HepG2 (cell line): ENCODE results near the gene AGT. TPM values are rescaled to one million over a fixed set of nuclear protein-coding genes. Genes with fewer than 3 reads are reported as not detected.
"Not testable (repeated sequence)": the region's sequence is repeated elsewhere in the genome, so short reads cannot be mapped to it uniquely, and the experiment has no call there.

ENCODE experiments used
- ATAC-seq: fragments of 200-7000 bp; cut with Tn5 transposase; 3 replicates; pipeline ENCODE4 v1.9.1; 2020; ENCODE audit warnings: mild to moderate bottlenecking, moderate library complexity
- BruUV-seq: library from RNA; stranded (reverse); fragments of 400-500 nt; replicated peaks from 2 replicates; lab custom pipeline; 2021; lab: Mats Ljungman, UMichigan
- CTCF ChIA-PET: fragments of 300-600 bp; formaldehyde crosslinking; extraction: SDS; loops from one replicate; lab custom pipeline; 2021; ENCODE audit warnings: low total read pairs, inconsistent platforms, low intra/inter-chr PET ratio; lab: Yijun Ruan, JAX
- POLR2A ChIA-PET: fragments of 350-600 bp; sonication (Branson Sonifier 250); formaldehyde crosslinking; loops from one replicate; lab custom pipeline; 2020; ENCODE audit warnings: antibody characterized with exemption, inconsistent platforms; lab: Yijun Ruan, JAX
- DNase-seq: peaks from one replicate; pipeline ENCODE4 v3.0.0-alpha.2; 2015; ENCODE audit warnings: low spot score
- FAIRE-seq: peaks from 3 replicates; lab custom pipeline; 2011; peaks lifted over from hg19 to GRCh38; lab: Jason Lieb, UNC
- H2AFZ ChIP-seq: one replicate; pipeline ENCODE4 v1.6.1; 2011; ENCODE audit warnings: low read length, inconsistent platforms
- H3K27ac ChIP-seq: fragments of 300-600 bp; 3 replicates; pipeline ENCODE4 v1.8.0; 2011; ENCODE audit warnings: mixed run types, mild to moderate bottlenecking, mixed read lengths, low read length, inconsistent platforms; ENCODE audit not compliant: insufficient read depth; ENCODE audit errors: extremely low read length
- H3K27me3 ChIP-seq, 2 experiments: fragments of 200-600 bp in 1 of 2; 2 replicates in 1 of 2; 3 replicates in 1 of 2; pipeline versions ENCODE4 v1.6.0 to v1.8.0; 2011; ENCODE audit warnings: low read length in 2 of 2, mild to moderate bottlenecking in 2 of 2, moderate library complexity in 2 of 2, inconsistent platforms in 1 of 2; ENCODE audit not compliant: insufficient read depth in 2 of 2, control insufficient read depth in 1 of 2
- H3K36me3 ChIP-seq, 2 experiments: fragments of 200-600 bp in 1 of 2; replicated peaks in 1 of 2; 2 replicates in 1 of 2; 3 replicates in 1 of 2; pipeline versions ENCODE4 v1.5.1 to v1.8.0; 2011; ENCODE audit warnings: low read length in 2 of 2, inconsistent platforms in 1 of 2; ENCODE audit not compliant: insufficient read depth in 2 of 2, control insufficient read depth in 1 of 2
- H3K4me1 ChIP-seq: 2 replicates; pipeline ENCODE4 v1.5.1; 2012; ENCODE audit warnings: low read length, inconsistent platforms; ENCODE audit not compliant: insufficient read depth
- H3K4me2 ChIP-seq: 2 replicates; pipeline ENCODE4 v1.6.0; 2011; ENCODE audit warnings: low read depth, low read length, inconsistent platforms
- H3K4me3 ChIP-seq, 3 experiments: fragments of 200-600 bp in 1 of 3; sonication (generic), shearing (Covaris generic) in 1 of 3; replicated peaks in 1 of 3; 2 replicates each; pipeline ENCODE4 v1.5.1; 2011 to 2016; ENCODE audit warnings: low read length in 3 of 3, inconsistent platforms in 2 of 3, low read depth in 2 of 3, mild to moderate bottlenecking in 2 of 3, control low read depth in 1 of 3, mixed read lengths in 1 of 3; ENCODE audit not compliant: insufficient read depth in 1 of 3
- H3K79me2 ChIP-seq: one replicate; pipeline ENCODE4 v1.6.1; 2011; ENCODE audit warnings: low read length, inconsistent platforms; ENCODE audit not compliant: insufficient read depth
- H3K9ac ChIP-seq: 2 replicates; pipeline ENCODE4 v1.6.0; 2011; ENCODE audit warnings: mild to moderate bottlenecking, low read depth, low read length, inconsistent platforms; ENCODE audit not compliant: insufficient read depth
- H3K9me3 ChIP-seq: 2 replicates; pipeline ENCODE4 v1.5.1; 2012; ENCODE audit warnings: mild to moderate bottlenecking, low read length
- H4K20me1 ChIP-seq: 2 replicates; pipeline ENCODE4 v1.6.0; 2011; ENCODE audit warnings: inconsistent platforms, mild to moderate bottlenecking, low read length, moderate library complexity; ENCODE audit not compliant: insufficient read depth
- ARNTL ChIP-seq: sonication (generic); formaldehyde crosslinking; IDR thresholded peaks from 2 replicates; pipeline ENCODE4 v1.4.0; 2020; ENCODE audit warnings: mild to moderate bottlenecking, missing genetic modification reagents
- ATF2 ChIP-seq: sonication (generic); formaldehyde crosslinking; IDR thresholded peaks from 2 replicates; pipeline ENCODE4 v1.4.0; 2020; ENCODE audit warnings: missing genetic modification reagents
- BCL6 ChIP-seq: IDR thresholded peaks from 2 replicates; pipeline ENCODE4 v1.6.1; 2016; ENCODE audit warnings: missing genetic modification reagents, missing compliant biosample characterization
- CREB1 ChIP-seq, 2 experiments: fragments of 450-650 bp in 1 of 2; IDR thresholded peaks; 2 replicates each; pipeline ENCODE4 v1.6.1; 2016 to 2017; ENCODE audit warnings: control low read depth in 1 of 2, mild to moderate bottlenecking in 1 of 2, missing compliant biosample characterization in 1 of 2, missing genetic modification characterization in 1 of 2
- EP300 ChIP-seq, 3 experiments: sonication (generic) in 1 of 3; formaldehyde crosslinking in 1 of 3; IDR thresholded peaks; 2 replicates each; pipeline versions ENCODE4 v1.5.1 to v1.6.1; 2011 to 2020; ENCODE audit warnings: low read depth in 2 of 3, low read length in 2 of 3, borderline replicate concordance in 1 of 3, improper control_type of control experiment in 1 of 3, mild to moderate bottlenecking in 1 of 3, missing genetic modification reagents in 1 of 3, moderate library complexity in 1 of 3
- FOXA1 ChIP-seq, 2 experiments: fragments of 450-650 bp in 1 of 2; sonication (generic) in 1 of 2; formaldehyde crosslinking in 1 of 2; IDR thresholded peaks; 2 replicates each; pipeline versions ENCODE4 v1.4.0 to v1.6.1; 2016 to 2020; ENCODE audit warnings: missing genetic modification reagents in 1 of 2
- FOXA3 ChIP-seq: IDR thresholded peaks from 2 replicates; pipeline ENCODE4 v1.6.1; 2016; ENCODE audit warnings: missing genetic modification reagents, missing compliant biosample characterization
- FOXJ3 ChIP-seq: sonication (generic); formaldehyde crosslinking; IDR thresholded peaks from 2 replicates; pipeline ENCODE4 v1.4.0; 2020; ENCODE audit warnings: missing genetic modification reagents, mild to moderate bottlenecking, borderline replicate concordance
- FOXK1 ChIP-seq: sonication (generic); formaldehyde crosslinking; IDR thresholded peaks from 2 replicates; pipeline ENCODE4 v1.4.0; 2020; ENCODE audit warnings: low read depth, missing genetic modification reagents, borderline replicate concordance
- FOXP4 ChIP-seq: sonication (generic); formaldehyde crosslinking; IDR thresholded peaks from 2 replicates; pipeline ENCODE4 v1.4.0; 2020; ENCODE audit warnings: missing genetic modification reagents
- HDAC1 ChIP-seq: sonication (generic); formaldehyde crosslinking; IDR thresholded peaks from 2 replicates; pipeline ENCODE4 v1.5.1; 2020; ENCODE audit warnings: mild to moderate bottlenecking, missing genetic modification reagents
- KLF16 ChIP-seq, 2 experiments: sonication (generic) in 1 of 2; formaldehyde crosslinking in 1 of 2; IDR thresholded peaks; 2 replicates each; pipeline versions ENCODE4 v1.6.1 to v1.8.0; 2016 to 2023; ENCODE audit warnings: missing genetic modification reagents in 2 of 2, missing compliant biosample characterization in 1 of 2
- ONECUT2 ChIP-seq: sonication (generic); formaldehyde crosslinking; IDR thresholded peaks from 2 replicates; pipeline ENCODE4 v1.4.0; 2020; ENCODE audit warnings: missing genetic modification reagents
- PITX1 ChIP-seq: sonication (generic); formaldehyde crosslinking; IDR thresholded peaks from 2 replicates; pipeline ENCODE4 v1.5.1; 2020; ENCODE audit warnings: mild to moderate bottlenecking, missing genetic modification reagents
- SOX13 ChIP-seq, 3 experiments: fragments of 450-650 bp in 1 of 3; sonication (generic) in 1 of 3; formaldehyde crosslinking in 1 of 3; IDR thresholded peaks in 2 of 3; conservative IDR thresholded peaks in 1 of 3; 2 replicates each; pipeline versions ENCODE4 v1.5.0 to v1.6.1; 2016 to 2020; ENCODE audit warnings: antibody characterized with exemption in 1 of 3, mild to moderate bottlenecking in 1 of 3, missing compliant biosample characterization in 1 of 3, missing genetic modification reagents in 1 of 3, moderate library complexity in 1 of 3
- SOX6 ChIP-seq, 2 experiments: fragments of 450-650 bp in 1 of 2; sonication (generic) in 1 of 2; formaldehyde crosslinking in 1 of 2; IDR thresholded peaks; 2 replicates each; pipeline versions ENCODE4 v1.4.0 to v1.6.1; 2017 to 2020; ENCODE audit warnings: antibody characterized with exemption in 1 of 2, mild to moderate bottlenecking in 1 of 2, missing genetic modification reagents in 1 of 2
- TCF7 ChIP-seq: sonication (generic); IDR thresholded peaks from 2 replicates; pipeline ENCODE4 v1.6.1; 2016; ENCODE audit warnings: antibody characterized with exemption, low read depth
- THAP11 ChIP-seq: IDR thresholded peaks from 2 replicates; pipeline ENCODE4 v1.6.1; 2016; ENCODE audit warnings: missing biosample characterization, missing genetic modification reagents
- WGBS: methylation state at CpG from one replicate; pipeline ENCODE4 v1.1.6; 2017; ENCODE audit warnings: low lambda C conversion rate; 5-methylcytosine and 5-hydroxymethylcytosine counted together
- in situ Hi-C: cut with HindIII; loops from 2 replicates; pipeline ENCODE4 v1.10.0; 2017; ENCODE audit warnings: low pct_unique_long_range_greater_than_20kb; ENCODE audit not compliant: extremely low pct_ligation_motif_present
- intact Hi-C: fragments of 100-400 bp; cut with micrococcal nuclease; formaldehyde crosslinking; loops from one replicate; pipeline ENCODE4 v1.10.0; 2022; ENCODE audit not compliant: unreplicated experiment
- polyA plus RNA-seq, 8 experiments: library from polyadenylated mRNA; depleted of rRNA in 3 of 8; stranded (reverse) in 7 of 8; unstranded in 1 of 8; fragments of >200 nt; fragmentation: Illumina TruSeq in 4 of 8; extraction: Trizol in 4 of 8; gene quantifications; 2 replicates each; pipeline versions ENCODE4 v1.2.1 to v1.2.3, GENCODE V29; 2011 to 2016; ENCODE audit warnings: low read depth in 4 of 8, missing spikeins in 1 of 8, mixed read lengths in 1 of 8; ENCODE audit not compliant: insufficient read depth in 1 of 8
- total RNA-seq, 5 experiments: library from RNA; depleted of rRNA; stranded (reverse); fragments of >200 nt; fragmentation: Illumina TruSeq; extraction: Trizol; gene quantifications; 2 replicates each; pipeline ENCODE4 v1.2.3, GENCODE V29; 2016; ENCODE audit warnings: low read depth in 1 of 5

AGT gene
- total and polyA plus RNA-seq, 2 of the 13 experiments (the other 11 are each of a cell fraction or from before 2014, with no cell fraction given): 892 to 2,071 TPM

GRCh38 chr1:230656719-230657118 lies 57.2 kb downstream of the AGT start:
- H4K20me1 ChIP-seq; in situ Hi-C loops; FAIRE-seq; H3K9me3 ChIP-seq; H3K9ac ChIP-seq; H2AFZ ChIP-seq; BruUV-seq; H3K4me3 ChIP-seq; ATAC-seq; CTCF ChIA-PET; DNase-seq; H3K27me3 ChIP-seq; intact Hi-C loops; TF ChIP-seq FOXA1 (IDR thresholded peaks at IDR 0.05); SOX6 (IDR thresholded peaks at IDR 0.05); CREB1 (IDR thresholded peaks at IDR 0.05); SOX13 (IDR thresholded peaks at IDR 0.05); EP300 (CRISPR knock-in tag; IDR thresholded peaks at IDR 0.05; ENCODE audit: borderline replicate concordance): not testable (repeated sequence)
- WGBS: 0% methylated on average over 1 of the region's 1 CpG
- Histone ChIP-seq H3K79me2 (peaks cover 49% of the 10 kb centered on the region), H3K4me1 (peaks cover 41% of the 10 kb centered on the region), H3K4me2 (peak overlapping the region; percentile 32; the same call in 1 of the 2 replicates), H3K36me3 (peaks cover 1 to 15% of the 10 kb centered on the region in 2 experiments; a peak in 3 of 5 replicates), H3K27ac (peak overlapping the region; percentile 15)
- POLR2A ChIA-PET: interaction anchor here (1.4 to 3.0 kb wide), 3 partner anchors 14 to 52 kb away, joined by 4 to 17 read pairs (median 14); partner anchors contain the start of gene COG2
- peak; percentile 70 for TF ChIP-seq BCL6 (CRISPR knock-in tag)
- TF ChIP-seq KLF16 (CRISPR knock-in tag; IDR thresholded peaks at IDR 0.05): peak in 1 of 2 experiments; percentile 32; a peak in 1 of 4 replicates
- TF ChIP-seq FOXA1 (CRISPR knock-in tag; IDR thresholded peaks at IDR 0.05): peak; percentile 20; the same call in 1 of the 2 replicates
- TF ChIP-seq TCF7: peak; percentile 66; the same call in 1 of the 2 replicates
- TF ChIP-seq FOXJ3 (CRISPR knock-in tag): peak; percentile 80; the same call in 1 of the 2 replicates
- peak; percentile 86 for TF ChIP-seq SOX6 (CRISPR knock-in tag; IDR thresholded peaks at IDR 0.05)
- TF ChIP-seq ARNTL: peak; percentile 59; the same call in 1 of the 2 replicates
- peak; percentile 47; the same call in 1 of the 2 replicates for TF ChIP-seq PITX1 (CRISPR knock-in tag)
- peak; percentile 43; the same call in 1 of the 2 replicates for TF ChIP-seq CREB1 (CRISPR knock-in tag; IDR thresholded peaks at IDR 0.05)
- TF ChIP-seq FOXP4 (CRISPR knock-in tag): peak; percentile 68
- peak; percentile 59; the same call in 1 of the 2 replicates for TF ChIP-seq FOXA3 (CRISPR knock-in tag)
- TF ChIP-seq HDAC1 (CRISPR knock-in tag): peak; percentile 43; the same call in 1 of the 2 replicates
- TF ChIP-seq FOXK1: peak; percentile 39; the same call in 1 of the 2 replicates
- TF ChIP-seq SOX13 (CRISPR knock-in tag; conservative IDR thresholded peaks at IDR 0.05 in 1 of 2, IDR thresholded peaks at IDR 0.05 in 1 of 2): peak in 1 of 2 experiments; percentile 83; a peak in 2 of 4 replicates
- TF ChIP-seq ONECUT2 (CRISPR knock-in tag): peak; percentile 63; the same call in 1 of the 2 replicates
- 0 out of 4 replicates have a peak, but pooled peaks of 1 of the 2 experiments have one; percentile 16 for TF ChIP-seq EP300 (IDR thresholded peaks at IDR 0.05; ENCODE audit: low read depth in 2 of 2, low read length in 2 of 2)
- TF ChIP-seq THAP11 (CRISPR knock-in tag): peak; percentile 31; the same call in 1 of the 2 replicates
- TF ChIP-seq ATF2 (CRISPR knock-in tag): 0 out of 2 replicates have a peak, but pooled peaks have one; percentile 25
